ENCODE data around the gene GLT6D1.

The GLT6D1 gene

GRCh38 chr9:135639196-135639595 lies at the start of gene GLT6D1:
Gene GLT6D1 (minus strand): TSS chr9:135639540. CDS start chr9:135639187, 353 bp downstream.
- H4K20me1 ChIP-seq (ENCODE audit: control insufficient read depth, insufficient read depth, low read depth, low read length): no peaks in the 10 kb centered on the region
- H3F3A ChIP-seq (ENCODE audit: control insufficient read depth, insufficient read depth): no peaks in the 10 kb centered on the region
- H3K36me3 ChIP-seq (ENCODE audit: control insufficient read depth, low read length): no peaks in the 10 kb centered on the region
- H3K4me1 ChIP-seq (ENCODE audit: control insufficient read depth, low read length): no peaks in the 10 kb centered on the region
- H3K27me3 ChIP-seq (ENCODE audit: control insufficient read depth, low read length): no peaks in the 10 kb centered on the region
- no peak within 1 kb of the TSS for H3K4me2 ChIP-seq (ENCODE audit: low read length)
- no peak for TF ChIP-seq CTCF (IDR thresholded peaks at IDR 0.05; ENCODE audit: low read depth, low read length, poor library complexity, severe bottlenecking)
- no peak for TF ChIP-seq EZH2phosphoT487 (IDR thresholded peaks at IDR 0.05; ENCODE audit: borderline replicate concordance, low read length)
- H3K4me3 ChIP-seq (ENCODE audit: low read length): no peak within 1 kb of the TSS
- no peak within 1 kb of the TSS for H3K27ac ChIP-seq (ENCODE audit: low read depth, low read length)
- H3K79me2 ChIP-seq (ENCODE audit: control insufficient read depth, low read length): no peaks in the 10 kb centered on the region
- no peaks in the 10 kb centered on the region for H3K9me2 ChIP-seq (replicated peaks; ENCODE audit: control insufficient read depth, low read length)
- H3K9me3 ChIP-seq (ENCODE audit: control insufficient read depth, insufficient read depth, low read length): no peaks in the 10 kb centered on the region

GRCh38 chr9:135689011-135689410 lies 49.7 kb upstream of the GLT6D1 start:
- Histone ChIP-seq H3K4me3 (ENCODE audit: low read length) (no peak overlapping the region), H4K20me1 (ENCODE audit: control insufficient read depth, insufficient read depth, low read depth, low read length) (no peaks in the 10 kb centered on the region), H3K36me3 (ENCODE audit: control insufficient read depth, low read length) (no peaks in the 10 kb centered on the region), H3K27me3 (ENCODE audit: control insufficient read depth, low read length) (no peaks in the 10 kb centered on the region), H3K79me2 (ENCODE audit: control insufficient read depth, low read length) (no peaks in the 10 kb centered on the region), H3K27ac (ENCODE audit: low read depth, low read length) (no peak overlapping the region), H3K9me3 (ENCODE audit: control insufficient read depth, insufficient read depth, low read length) (no peaks in the 10 kb centered on the region), H3K9me2 (replicated peaks; ENCODE audit: control insufficient read depth, low read length) (no peaks in the 10 kb centered on the region), H3K4me2 (ENCODE audit: low read length) (no peak overlapping the region), H3F3A (ENCODE audit: control insufficient read depth, insufficient read depth) (no peaks in the 10 kb centered on the region), H3K4me1 (ENCODE audit: control insufficient read depth, low read length) (no peaks in the 10 kb centered on the region)
- TF ChIP-seq EZH2phosphoT487 (IDR thresholded peaks at IDR 0.05; ENCODE audit: borderline replicate concordance, low read length): no peak
- no peak for TF ChIP-seq CTCF (IDR thresholded peaks at IDR 0.05; ENCODE audit: low read depth, low read length, poor library complexity, severe bottlenecking)

- H4K20me1 ChIP-seq (ENCODE audit: control insufficient read depth, insufficient read depth, low read depth, low read length): no peaks in the 10 kb centered on the region
- H3K27me3 ChIP-seq (ENCODE audit: control insufficient read depth, low read length): no peaks in the 10 kb centered on the region
- H3K4me3 ChIP-seq (ENCODE audit: low read length): no peak overlapping the region
- no peaks in the 10 kb centered on the region for H3K4me1 ChIP-seq (ENCODE audit: control insufficient read depth, low read length)
- no peaks in the 10 kb centered on the region for H3K9me2 ChIP-seq (replicated peaks; ENCODE audit: control insufficient read depth, low read length)
- no peaks in the 10 kb centered on the region for H3K79me2 ChIP-seq (ENCODE audit: control insufficient read depth, low read length)
- no peak overlapping the region for H3K27ac ChIP-seq (ENCODE audit: low read depth, low read length)
- H3F3A ChIP-seq (ENCODE audit: control insufficient read depth, insufficient read depth): no peaks in the 10 kb centered on the region
- no peaks in the 10 kb centered on the region for H3K9me3 ChIP-seq (ENCODE audit: control insufficient read depth, insufficient read depth, low read length)
- no peak for TF ChIP-seq EZH2phosphoT487 (IDR thresholded peaks at IDR 0.05; ENCODE audit: borderline replicate concordance, low read length)
- no peak for TF ChIP-seq CTCF (IDR thresholded peaks at IDR 0.05; ENCODE audit: low read depth, low read length, poor library complexity, severe bottlenecking)
- H3K4me2 ChIP-seq (ENCODE audit: low read length): no peak overlapping the region
- no peaks in the 10 kb centered on the region for H3K36me3 ChIP-seq (ENCODE audit: control insufficient read depth, low read length)
Measured at GRCh38 chr9:135687216-135687615, 47.9 kb upstream of the GLT6D1 start.

- H3K27me3 ChIP-seq (ENCODE audit: control insufficient read depth, low read length): no peaks in the 10 kb centered on the region
- H3K9me3 ChIP-seq (ENCODE audit: control insufficient read depth, insufficient read depth, low read length): no peaks in the 10 kb centered on the region
- H3K79me2 ChIP-seq (ENCODE audit: control insufficient read depth, low read length): no peaks in the 10 kb centered on the region
- no peaks in the 10 kb centered on the region for H3K4me1 ChIP-seq (ENCODE audit: control insufficient read depth, low read length)
- H3K4me2 ChIP-seq (ENCODE audit: low read length): no peak overlapping the region
- H3F3A ChIP-seq (ENCODE audit: control insufficient read depth, insufficient read depth): no peaks in the 10 kb centered on the region
- no peak overlapping the region for H3K27ac ChIP-seq (ENCODE audit: low read depth, low read length)
- H3K36me3 ChIP-seq (ENCODE audit: control insufficient read depth, low read length): no peaks in the 10 kb centered on the region
- no peaks in the 10 kb centered on the region for H3K9me2 ChIP-seq (replicated peaks; ENCODE audit: control insufficient read depth, low read length)
- no peak overlapping the region for H3K4me3 ChIP-seq (ENCODE audit: low read length)
- TF ChIP-seq CTCF (IDR thresholded peaks at IDR 0.05; ENCODE audit: low read depth, low read length, poor library complexity, severe bottlenecking): no peak
- TF ChIP-seq EZH2phosphoT487 (IDR thresholded peaks at IDR 0.05; ENCODE audit: borderline replicate concordance, low read length): no peak
- H4K20me1 ChIP-seq (ENCODE audit: control insufficient read depth, insufficient read depth, low read depth, low read length): no peaks in the 10 kb centered on the region
Measured at GRCh38 chr9:135684691-135685090, 45.4 kb upstream of the GLT6D1 start.

Data from DOHH2 (cell line).